SK-MEL-5 (cell line): ENCODE measurements around the gene TEX264. TPM values are rescaled to one million over a fixed set of nuclear protein-coding genes. Genes with fewer than 3 reads are reported as not detected.
"Not testable (repeated sequence)": the region's sequence is repeated elsewhere in the genome, so short reads cannot be mapped to it uniquely, and the experiment has no call there.

Source experiments
- DNase-seq: peaks from one replicate; pipeline ENCODE4 v3.0.0-alpha.2; 2016; ENCODE audit warnings: low read depth, low spot score
- in situ Hi-C: cut with HindIII; loops from 2 replicates; pipeline ENCODE4 v1.10.0; 2016; ENCODE audit warnings: low sequenced_read_pairs, high pct_unique_total_duplicates, low pct_unique_long_range_greater_than_20kb
- total RNA-seq: library from RNA; depleted of rRNA; stranded (reverse); fragments of >200 nt; shearing (Covaris generic); gene quantifications from 2 replicates; pipeline ENCODE4 v1.2.3, GENCODE V29; 2014

Gene TEX264
- total RNA-seq, 1 experiment from 2014 or later = 107 TPM

GRCh38 chr3:51720292-51721061 is 49.4 kb downstream of the TEX264 start:
- DNase-seq = no peak
- in situ Hi-C loops = no loop called here

- DNase-seq = no peak
- in situ Hi-C loops = no loop called here
These were observed 50.2 kb downstream of the TEX264 start for GRCh38 chr3:51721062-51721745.

GRCh38 chr3:51722362-51722761 is 51.3 kb downstream of the TEX264 start:
- in situ Hi-C loops = no loop called here
- no peak for DNase-seq

- in situ Hi-C loops = no loop called here
- no peak for DNase-seq
These were observed 56.4 kb downstream of the TEX264 start for GRCh38 chr3:51727500-51727899.

GRCh38 chr3:51729042-51729633 is 58.1 kb downstream of the TEX264 start:
- DNase-seq = no peak
- in situ Hi-C loops = no loop called here

GRCh38 chr3:51733859-51734571 is 63.0 kb downstream of the TEX264 start:
- no peak for DNase-seq

GRCh38 chr3:51734572-51734907 is 63.5 kb downstream of the TEX264 start:
- DNase-seq = no peak

More at GRCh38 chr3:51733859-51734571, 63.0 kb downstream of the TEX264 start:
- in situ Hi-C loops = no loop called here

GRCh38 chr3:51735039-51735438 is 64.0 kb downstream of the TEX264 start:
- in situ Hi-C loops = no loop called here
- DNase-seq = no peak

More at GRCh38 chr3:51734572-51734907, 63.5 kb downstream of the TEX264 start:
- in situ Hi-C loops = no loop called here

- DNase-seq = no peak
- in situ Hi-C loops = no loop called here
These were observed 64.9 kb downstream of the TEX264 start for GRCh38 chr3:51735950-51736349.

- DNase-seq = no peak
- in situ Hi-C loops = no loop called here
These were observed 68.1 kb downstream of the TEX264 start for GRCh38 chr3:51739110-51739509.

GRCh38 chr3:51742320-51742719 is 71.3 kb downstream of the TEX264 start:
- in situ Hi-C loops, DNase-seq: not testable (repeated sequence)

- DNase-seq, in situ Hi-C loops: not testable (repeated sequence)
These were observed 71.9 kb downstream of the TEX264 start for GRCh38 chr3:51742978-51743377.

- in situ Hi-C loops = no loop called here
- no peak for DNase-seq
These were observed 76.8 kb downstream of the TEX264 start for GRCh38 chr3:51747840-51748239.

GRCh38 chr3:51748327-51748726 is 77.3 kb downstream of the TEX264 start:
- in situ Hi-C loops = no loop called here
- no peak for DNase-seq

- in situ Hi-C loops = no loop called here
- DNase-seq = no peak
These were observed 79.8 kb downstream of the TEX264 start for GRCh38 chr3:51750878-51751277.

GRCh38 chr3:51751287-51751686 is 80.2 kb downstream of the TEX264 start:
- in situ Hi-C loops = no loop called here
- no peak for DNase-seq
